ENCODE data around the gene NTPCR.

DNA sequence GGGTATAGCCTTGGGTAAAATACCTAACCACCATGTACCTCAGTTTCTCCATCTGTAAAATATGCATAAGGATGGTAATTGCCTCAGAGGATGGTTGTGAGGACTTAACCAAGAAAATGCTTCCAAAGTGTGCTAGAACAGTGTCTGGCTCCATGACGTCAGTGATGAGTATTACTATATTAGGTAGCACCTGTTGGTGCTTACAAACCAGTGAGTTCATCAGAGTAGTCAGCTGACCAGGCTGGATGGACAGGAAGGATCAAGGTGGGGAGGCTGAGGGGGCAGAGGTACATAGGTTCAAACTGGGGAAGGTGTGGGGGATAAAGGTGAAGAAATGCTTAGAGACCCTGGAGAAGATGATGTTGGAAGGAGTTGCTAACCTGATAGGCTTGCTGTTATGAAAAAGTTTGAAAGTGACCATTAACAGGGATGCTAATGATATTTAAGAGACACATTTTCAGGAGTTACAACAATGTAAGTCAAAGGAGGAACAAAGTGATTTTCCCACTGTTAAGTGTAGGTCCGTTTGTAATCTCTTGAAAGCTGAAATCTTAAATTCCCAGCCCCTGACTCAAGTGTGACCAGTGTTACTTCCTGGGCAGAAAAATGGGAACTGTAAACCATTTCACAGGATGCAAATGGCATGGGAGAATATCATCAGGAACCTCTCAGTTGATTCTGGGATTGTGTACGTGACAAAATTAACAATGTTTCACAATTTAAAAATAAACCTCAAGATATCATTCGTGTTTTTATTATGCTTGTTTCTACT, 4.4 kb downstream of the NTPCR start:
- TF ChIP-seq, protein P1, sequence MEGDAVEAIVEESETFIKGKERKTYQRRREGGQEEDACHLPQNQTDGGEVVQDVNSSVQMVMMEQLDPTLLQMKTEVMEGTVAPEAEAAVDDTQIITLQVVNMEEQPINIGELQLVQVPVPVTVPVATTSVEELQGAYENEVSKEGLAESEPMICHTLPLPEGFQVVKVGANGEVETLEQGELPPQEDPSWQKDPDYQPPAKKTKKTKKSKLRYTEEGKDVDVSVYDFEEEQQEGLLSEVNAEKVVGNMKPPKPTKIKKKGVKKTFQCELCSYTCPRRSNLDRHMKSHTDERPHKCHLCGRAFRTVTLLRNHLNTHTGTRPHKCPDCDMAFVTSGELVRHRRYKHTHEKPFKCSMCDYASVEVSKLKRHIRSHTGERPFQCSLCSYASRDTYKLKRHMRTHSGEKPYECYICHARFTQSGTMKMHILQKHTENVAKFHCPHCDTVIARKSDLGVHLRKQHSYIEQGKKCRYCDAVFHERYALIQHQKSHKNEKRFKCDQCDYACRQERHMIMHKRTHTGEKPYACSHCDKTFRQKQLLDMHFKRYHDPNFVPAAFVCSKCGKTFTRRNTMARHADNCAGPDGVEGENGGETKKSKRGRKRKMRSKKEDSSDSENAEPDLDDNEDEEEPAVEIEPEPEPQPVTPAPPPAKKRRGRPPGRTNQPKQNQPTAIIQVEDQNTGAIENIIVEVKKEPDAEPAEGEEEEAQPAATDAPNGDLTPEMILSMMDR (IDR thresholded peaks at IDR 0.05 in 8 of 11, conservative IDR thresholded peaks at IDR 0.05 in 3 of 11): no peak
- no peak for TF ChIP-seq POLR2A (IDR thresholded peaks at IDR 0.05)
- no peak for TF ChIP-seq POLR2AphosphoS5 (IDR thresholded peaks at IDR 0.05)
